Suprapubic skin (tissue), 4 donors: Measurements from ENCODE around the gene R3HCC1L.

Experiments
- EP300 ChIP-seq: sonication (generic); formaldehyde crosslinking; IDR thresholded peaks from one replicate; pipeline ENCODE4 v1.6.1; 2017; ENCODE audit warnings: antibody characterized with exemption
- POLR2A ChIP-seq, 2 donors: fragments of 450-650 bp; IDR thresholded peaks; one replicate each; pipeline ENCODE4 v1.6.1; 2017; ENCODE audit warnings: antibody characterized with exemption in 2 of 2, mild to moderate bottlenecking in 2 of 2, moderate library complexity in 2 of 2
- POLR2AphosphoS5 ChIP-seq, 3 donors: sonication (generic); formaldehyde crosslinking; IDR thresholded peaks; one replicate each; pipeline ENCODE4 v1.6.1; 2017; ENCODE audit warnings: antibody characterized with exemption in 3 of 3
- TF ChIP-seq, protein P1 (sequence below), 2 donors: fragments of 200-600 bp in 1 of 2; fragments of 450-650 bp in 1 of 2; sonication (generic) in 1 of 2; IDR thresholded peaks; one replicate each; pipeline ENCODE4 v1.5.1; 2016 to 2019; ENCODE audit warnings: antibody characterized with exemption in 2 of 2, mild to moderate bottlenecking in 1 of 2, moderate library complexity in 1 of 2

- TF ChIP-seq, protein P1, sequence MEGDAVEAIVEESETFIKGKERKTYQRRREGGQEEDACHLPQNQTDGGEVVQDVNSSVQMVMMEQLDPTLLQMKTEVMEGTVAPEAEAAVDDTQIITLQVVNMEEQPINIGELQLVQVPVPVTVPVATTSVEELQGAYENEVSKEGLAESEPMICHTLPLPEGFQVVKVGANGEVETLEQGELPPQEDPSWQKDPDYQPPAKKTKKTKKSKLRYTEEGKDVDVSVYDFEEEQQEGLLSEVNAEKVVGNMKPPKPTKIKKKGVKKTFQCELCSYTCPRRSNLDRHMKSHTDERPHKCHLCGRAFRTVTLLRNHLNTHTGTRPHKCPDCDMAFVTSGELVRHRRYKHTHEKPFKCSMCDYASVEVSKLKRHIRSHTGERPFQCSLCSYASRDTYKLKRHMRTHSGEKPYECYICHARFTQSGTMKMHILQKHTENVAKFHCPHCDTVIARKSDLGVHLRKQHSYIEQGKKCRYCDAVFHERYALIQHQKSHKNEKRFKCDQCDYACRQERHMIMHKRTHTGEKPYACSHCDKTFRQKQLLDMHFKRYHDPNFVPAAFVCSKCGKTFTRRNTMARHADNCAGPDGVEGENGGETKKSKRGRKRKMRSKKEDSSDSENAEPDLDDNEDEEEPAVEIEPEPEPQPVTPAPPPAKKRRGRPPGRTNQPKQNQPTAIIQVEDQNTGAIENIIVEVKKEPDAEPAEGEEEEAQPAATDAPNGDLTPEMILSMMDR (IDR thresholded peaks at IDR 0.05): no peak
- TF ChIP-seq POLR2A (IDR thresholded peaks at IDR 0.05) (no peak), POLR2AphosphoS5 (IDR thresholded peaks at IDR 0.05) (no peak), EP300 (no peak)
Observed at GRCh38 chr10:98096731-98097130, 37.7 kb upstream of the R3HCC1L start.
